ENCODE data around the gene SLC9A2. TPM values are rescaled to one million over a fixed set of nuclear protein-coding genes. Genes with fewer than 3 reads are reported as not detected.
A peak's percentile ranks its signal among the peaks of the same experiment; 100 is the strongest.

The SLC9A2 gene
- total RNA-seq, 4 donors from 2014 or later = 61.7 to 151 (median 80.6) TPM

- intact Hi-C loops (cut with DNase I; ENCODE audit: low total_unique reads) (no loop called here), in situ Hi-C loops (cut with MboI; ENCODE audit: low pct_ligation_motif_present in 1 of 4, low pct_unique_long_range_greater_than_20kb in 1 of 4, low sequenced_read_pairs in 3 of 4) (no loop called here)
- no peaks in the 10 kb centered on the region for H3K9me3 ChIP-seq
These were observed 29.9 kb upstream of the SLC9A2 start for GRCh38 chr2:102589444-102589843.

GRCh38 chr2:102591491-102592045 is 27.8 kb upstream of the SLC9A2 start:
- peaks cover 3 to 35% (median 17%) of the 10 kb centered on the region in 4 donors for H3K4me1 ChIP-seq
- no peak for TF ChIP-seq EP300 (IDR thresholded peaks at IDR 0.05; ENCODE audit: low read depth)
- TF ChIP-seq POLR2A (IDR thresholded peaks at IDR 0.05) = no peak
- TF ChIP-seq POLR2AphosphoS5 (IDR thresholded peaks at IDR 0.05) = no peak
- TF ChIP-seq, protein P1, sequence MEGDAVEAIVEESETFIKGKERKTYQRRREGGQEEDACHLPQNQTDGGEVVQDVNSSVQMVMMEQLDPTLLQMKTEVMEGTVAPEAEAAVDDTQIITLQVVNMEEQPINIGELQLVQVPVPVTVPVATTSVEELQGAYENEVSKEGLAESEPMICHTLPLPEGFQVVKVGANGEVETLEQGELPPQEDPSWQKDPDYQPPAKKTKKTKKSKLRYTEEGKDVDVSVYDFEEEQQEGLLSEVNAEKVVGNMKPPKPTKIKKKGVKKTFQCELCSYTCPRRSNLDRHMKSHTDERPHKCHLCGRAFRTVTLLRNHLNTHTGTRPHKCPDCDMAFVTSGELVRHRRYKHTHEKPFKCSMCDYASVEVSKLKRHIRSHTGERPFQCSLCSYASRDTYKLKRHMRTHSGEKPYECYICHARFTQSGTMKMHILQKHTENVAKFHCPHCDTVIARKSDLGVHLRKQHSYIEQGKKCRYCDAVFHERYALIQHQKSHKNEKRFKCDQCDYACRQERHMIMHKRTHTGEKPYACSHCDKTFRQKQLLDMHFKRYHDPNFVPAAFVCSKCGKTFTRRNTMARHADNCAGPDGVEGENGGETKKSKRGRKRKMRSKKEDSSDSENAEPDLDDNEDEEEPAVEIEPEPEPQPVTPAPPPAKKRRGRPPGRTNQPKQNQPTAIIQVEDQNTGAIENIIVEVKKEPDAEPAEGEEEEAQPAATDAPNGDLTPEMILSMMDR (IDR thresholded peaks at IDR 0.05) = no peak
- peak overlapping the region; percentile 53 to 76 (median 66) for H3K27ac ChIP-seq
- no peaks in the 10 kb centered on the region for H3K9me3 ChIP-seq
- in situ Hi-C loops (cut with MboI; ENCODE audit: low pct_ligation_motif_present in 1 of 4, low pct_unique_long_range_greater_than_20kb in 1 of 4, low sequenced_read_pairs in 3 of 4) = no loop called here
- no peak overlapping the region for H3K4me3 ChIP-seq
- 25 to 46% methylated on average over 3 of the region's 3 CpGs for WGBS, 2 donors (ENCODE audit: low coverage in 1 of 2)
- DNase-seq = no peak
- no peaks in the 10 kb centered on the region for H3K27me3 ChIP-seq
- intact Hi-C loops (cut with DNase I; ENCODE audit: low total_unique reads) = no loop called here
- no peaks in the 10 kb centered on the region for H3K36me3 ChIP-seq

More at GRCh38 chr2:102589444-102589843, 29.9 kb upstream of the SLC9A2 start:
- no peak overlapping the region for H3K27ac ChIP-seq
- no peak overlapping the region for H3K4me3 ChIP-seq
- H3K4me1 ChIP-seq = peaks cover 3 to 41% (median 15%) of the 10 kb centered on the region in 4 donors
- WGBS, 2 donors (ENCODE audit: low coverage in 1 of 2) = 61 to 69% methylated on average over 4 of the region's 4 CpGs
- H3K27me3 ChIP-seq = no peaks in the 10 kb centered on the region
- TF ChIP-seq, protein P1 (IDR thresholded peaks at IDR 0.05) = no peak
- no peak for TF ChIP-seq EP300 (IDR thresholded peaks at IDR 0.05; ENCODE audit: low read depth)
- no peak for TF ChIP-seq POLR2A (IDR thresholded peaks at IDR 0.05)
- TF ChIP-seq POLR2AphosphoS5 (IDR thresholded peaks at IDR 0.05) = no peak
- DNase-seq = no peak
- H3K36me3 ChIP-seq = no peaks in the 10 kb centered on the region

- H3K4me3 ChIP-seq = no peak overlapping the region
- no peaks in the 10 kb centered on the region for H3K36me3 ChIP-seq
- in situ Hi-C loops (cut with MboI; ENCODE audit: low pct_ligation_motif_present in 1 of 4, low pct_unique_long_range_greater_than_20kb in 1 of 4, low sequenced_read_pairs in 3 of 4) = no loop called here
- whole genome bisulfite sequencing, 2 donors (ENCODE audit: low coverage in 1 of 2) = 73 to 74% methylated on average over 2 of the region's 2 CpGs
- H3K27me3 ChIP-seq = no peaks in the 10 kb centered on the region
- peaks cover 3 to 35% (median 17%) of the 10 kb centered on the region in 4 donors for H3K4me1 ChIP-seq
- H3K27ac ChIP-seq = peak overlapping the region in 3 of 4 donors; percentile 60 to 76 (median 71)
- TF ChIP-seq POLR2AphosphoS5 (IDR thresholded peaks at IDR 0.05) = no peak
- TF ChIP-seq POLR2A (IDR thresholded peaks at IDR 0.05) = no peak
- TF ChIP-seq EP300 (IDR thresholded peaks at IDR 0.05; ENCODE audit: low read depth) = no peak
- TF ChIP-seq, protein P1 (IDR thresholded peaks at IDR 0.05) = peak; percentile 38 to 67 (median 63)
- intact Hi-C loops (cut with DNase I; ENCODE audit: low total_unique reads) = no loop called here
- DNase-seq = peak; percentile 54
- no peaks in the 10 kb centered on the region for H3K9me3 ChIP-seq
These were observed 26.8 kb upstream of the SLC9A2 start for GRCh38 chr2:102592601-102593000.

- H3K9me3 ChIP-seq = no peaks in the 10 kb centered on the region
- TF ChIP-seq POLR2AphosphoS5 (IDR thresholded peaks at IDR 0.05) (peak in 1 of 3 donors; percentile 23), POLR2A (IDR thresholded peaks at IDR 0.05) (no peak)
- in situ Hi-C loops (cut with MboI; ENCODE audit: low pct_ligation_motif_present in 1 of 4, low pct_unique_long_range_greater_than_20kb in 1 of 4, low sequenced_read_pairs in 3 of 4) = no loop called here
- peak overlapping the region in 3 of 4 donors; percentile 26 to 76 (median 28) for H3K27ac ChIP-seq
- no peak overlapping the region for H3K4me3 ChIP-seq
- no peaks in the 10 kb centered on the region for H3K36me3 ChIP-seq
- 29 to 40% methylated on average over 1 to 3 of the region's 3 CpGs for WGBS, 2 donors (ENCODE audit: low coverage in 1 of 2)
- H3K4me1 ChIP-seq = peaks cover 3 to 35% (median 17%) of the 10 kb centered on the region in 4 donors
- H3K27me3 ChIP-seq = no peaks in the 10 kb centered on the region
- intact Hi-C loops (cut with DNase I; ENCODE audit: low total_unique reads) = no loop called here
- DNase-seq = no peak
These were observed 25.8 kb upstream of the SLC9A2 start for GRCh38 chr2:102593516-102593915.
